Thymus (tissue), 11 donors: ENCODE results near the gene CDC42BPB. TPM values are rescaled to one million over a fixed set of nuclear protein-coding genes. Genes with fewer than 3 reads are reported as not detected.
"Not testable (repeated sequence)": the region's sequence is repeated elsewhere in the genome, so short reads cannot be mapped to it uniquely, and the experiment has no call there.

Experiments
- DNase-seq, 9 donors: peaks; one replicate each; pipeline ENCODE4 v3.0.0-alpha.2; 2013; ENCODE audit warnings: low spot score in 9 of 9, low read depth in 6 of 9, missing footprints in 1 of 9
- H3K27ac ChIP-seq, 2 donors: one replicate each; pipeline ENCODE4 v1.5.1; 2013; ENCODE audit warnings: control low read depth in 1 of 2, low read depth in 1 of 2, low read length in 1 of 2, mild to moderate bottlenecking in 1 of 2, moderate library complexity in 1 of 2
- H3K27me3 ChIP-seq, 2 donors: one replicate each; pipeline ENCODE4 v1.5.1; 2013; ENCODE audit warnings: low read length in 1 of 2; ENCODE audit not compliant: control insufficient read depth in 2 of 2, insufficient read depth in 1 of 2
- H3K36me3 ChIP-seq, 2 donors: one replicate each; pipeline ENCODE4 v1.5.1; 2013; ENCODE audit warnings: low read length in 1 of 2, mild to moderate bottlenecking in 1 of 2, moderate library complexity in 1 of 2; ENCODE audit not compliant: control insufficient read depth in 2 of 2, insufficient read depth in 2 of 2
- H3K4me1 ChIP-seq, 2 donors: one replicate each; pipeline ENCODE4 v1.5.1; 2013; ENCODE audit warnings: low read length in 2 of 2; ENCODE audit not compliant: control insufficient read depth in 2 of 2, insufficient read depth in 2 of 2
- H3K4me3 ChIP-seq, 2 donors: one replicate each; pipeline ENCODE4 v1.5.1; 2013; ENCODE audit warnings: low read length in 2 of 2, control low read depth in 1 of 2, mild to moderate bottlenecking in 1 of 2
- H3K9me3 ChIP-seq, 2 donors: one replicate each; pipeline ENCODE4 v1.5.1; 2013; ENCODE audit warnings: low read length in 1 of 2, mild to moderate bottlenecking in 1 of 2; ENCODE audit not compliant: control insufficient read depth in 2 of 2, insufficient read depth in 1 of 2
- WGBS: extraction: QIAGEN DNeasy Blood & Tissue Kit; methylation state at CpG from one replicate; pipeline ENCODE4 v1.1.7; 2013; 5-methylcytosine and 5-hydroxymethylcytosine counted together
- polyA plus RNA-seq: library from polyadenylated mRNA; stranded (reverse); fragments of 200-250 nt; gene quantifications from one replicate; pipeline ENCODE4 v1.2.3, GENCODE V29; 2013
- total RNA-seq: library from RNA; stranded (reverse); fragments of 120-200 nt; gene quantifications from one replicate; pipeline ENCODE4 v1.2.4, GENCODE V29; 2013
- donor health status: healthy.

CDC42BPB gene
- total and polyA plus RNA-seq, 2 donors, result 7.6 to 16.3 TPM

DNA sequence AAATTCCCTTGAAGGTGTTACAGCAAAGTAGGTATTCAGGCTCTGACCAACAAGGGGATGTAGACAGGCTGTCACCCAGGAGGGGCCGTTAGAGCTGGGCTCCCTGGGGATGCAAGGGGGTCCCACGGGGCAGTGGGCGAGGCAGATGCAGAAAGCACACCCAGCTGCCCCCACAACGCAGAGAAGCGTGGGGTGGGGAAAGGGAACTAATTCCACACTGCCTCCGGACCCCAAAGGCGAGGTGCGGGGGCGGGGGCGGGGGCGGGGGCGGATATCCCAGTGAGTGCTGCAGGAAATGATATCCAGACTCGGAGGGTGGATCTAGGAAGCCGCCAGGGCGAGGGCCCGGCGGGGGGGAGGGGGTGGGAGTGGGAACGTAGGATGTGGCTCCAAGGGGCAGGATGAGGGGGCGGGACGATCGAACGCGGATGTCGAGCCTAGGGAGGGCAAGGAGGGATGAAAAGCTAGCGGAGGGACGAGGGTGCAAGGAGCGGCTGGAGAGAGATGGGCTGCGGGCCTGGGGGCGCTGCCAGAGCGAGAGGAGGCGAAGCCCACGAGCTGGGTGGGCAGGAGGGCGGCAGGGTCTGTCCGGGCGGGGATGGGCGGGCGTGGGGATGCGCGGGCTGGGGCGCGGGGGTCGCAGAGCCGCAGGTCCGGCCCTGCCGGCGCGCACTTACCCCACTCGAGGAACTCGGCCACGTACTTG lies 874 bp downstream of the CDC42BPB start:
- Histone ChIP-seq H3K4me1 (no peaks in the 10 kb centered on the region), H3K9me3 (no peaks in the 10 kb centered on the region), H3K27ac (peak overlapping the region in 1 of 2 donors; percentile 58), H3K36me3 (no peaks in the 10 kb centered on the region), H3K4me3 (peak overlapping the region in 1 of 2 donors; percentile 56), H3K27me3 (peaks cover 51 to 71% of the 10 kb centered on the region in 2 donors)
- DNase-seq, result no peak
- WGBS, result 10% methylated on average over 50 of the region's 50 CpGs

DNA sequence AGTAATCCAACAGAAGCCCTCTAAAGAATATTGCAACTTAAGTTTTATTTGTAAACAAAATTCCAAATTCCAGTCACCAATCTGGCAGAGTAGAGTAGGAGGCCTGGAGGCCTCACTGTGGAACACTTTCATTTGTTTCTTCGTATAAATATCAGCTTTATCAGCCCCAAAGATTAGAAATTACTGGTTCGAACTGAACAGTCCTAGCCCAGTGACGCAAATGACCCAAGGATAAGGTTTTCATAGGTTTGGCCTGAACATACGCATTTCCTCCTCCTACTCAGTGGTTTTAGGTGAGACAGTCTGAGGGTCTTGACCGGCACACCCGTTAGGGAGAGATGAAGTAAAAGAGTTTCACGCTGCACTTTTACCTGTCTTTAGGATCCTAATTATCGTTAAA lies 1.7 kb downstream of the CDC42BPB start:
- Histone ChIP-seq H3K27ac (no peak overlapping the region), H3K4me1 (no peaks in the 10 kb centered on the region), H3K27me3 (peaks cover 51 to 71% of the 10 kb centered on the region in 2 donors), H3K9me3 (no peaks in the 10 kb centered on the region), H3K36me3 (no peaks in the 10 kb centered on the region), H3K4me3 (no peak overlapping the region)
- WGBS, result 95% methylated on average over 8 of the region's 8 CpGs
- DNase-seq, result no peak

DNA sequence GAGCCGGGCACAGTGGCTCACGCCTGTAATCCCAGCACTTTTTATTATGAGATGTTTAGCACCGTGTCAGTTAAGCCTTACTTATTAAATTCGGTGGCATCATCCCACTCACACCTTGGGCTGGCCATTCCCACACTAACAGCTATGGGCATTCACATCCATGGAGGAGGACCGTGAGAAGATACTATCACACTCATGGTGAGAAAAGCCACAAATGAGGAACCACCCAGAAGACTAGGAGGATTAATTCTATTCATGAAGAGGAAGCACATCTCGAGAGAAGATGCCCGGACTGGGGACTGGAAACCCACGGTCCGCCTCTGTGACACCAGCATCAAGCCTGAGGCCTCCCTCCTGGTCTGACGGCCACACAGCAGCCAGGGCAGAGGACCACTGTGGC lies 4.9 kb downstream of the CDC42BPB start:
- Histone ChIP-seq H3K36me3 (no peaks in the 10 kb centered on the region), H3K9me3 (no peaks in the 10 kb centered on the region), H3K4me3 (no peak overlapping the region), H3K4me1 (no peaks in the 10 kb centered on the region), H3K27ac (no peak overlapping the region), H3K27me3 (peaks cover 24 to 45% of the 10 kb centered on the region in 2 donors)
- DNase-seq, result no peak
- WGBS, result 49% methylated on average over 10 of the region's 10 CpGs

DNA sequence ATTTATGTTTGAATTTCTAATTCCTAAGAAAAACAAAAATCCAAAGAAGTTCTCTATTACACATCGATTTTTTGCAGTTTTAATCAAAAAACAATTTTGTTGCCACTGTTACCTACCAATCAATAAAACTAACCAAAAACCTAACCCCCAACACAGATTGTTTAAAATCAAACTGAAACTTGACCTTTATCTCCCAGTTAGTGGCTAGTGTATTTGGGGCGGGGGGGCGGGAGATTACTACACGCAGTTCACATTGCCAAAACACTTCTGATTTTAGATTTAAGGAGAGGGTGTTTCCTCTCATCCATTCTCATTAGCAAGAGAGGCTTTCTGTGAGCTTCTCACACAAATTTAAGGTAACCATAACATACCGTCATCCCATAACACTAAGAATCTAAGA lies 6.4 kb downstream of the CDC42BPB start:
- Histone ChIP-seq H3K36me3 (no peaks in the 10 kb centered on the region), H3K27ac (no peak overlapping the region), H3K4me1 (no peaks in the 10 kb centered on the region), H3K27me3 (peaks cover 9 to 36% of the 10 kb centered on the region in 2 donors), H3K4me3 (no peak overlapping the region), H3K9me3 (no peaks in the 10 kb centered on the region)
- WGBS, result 95% methylated on average over 5 of the region's 5 CpGs
- no peak for DNase-seq

DNA sequence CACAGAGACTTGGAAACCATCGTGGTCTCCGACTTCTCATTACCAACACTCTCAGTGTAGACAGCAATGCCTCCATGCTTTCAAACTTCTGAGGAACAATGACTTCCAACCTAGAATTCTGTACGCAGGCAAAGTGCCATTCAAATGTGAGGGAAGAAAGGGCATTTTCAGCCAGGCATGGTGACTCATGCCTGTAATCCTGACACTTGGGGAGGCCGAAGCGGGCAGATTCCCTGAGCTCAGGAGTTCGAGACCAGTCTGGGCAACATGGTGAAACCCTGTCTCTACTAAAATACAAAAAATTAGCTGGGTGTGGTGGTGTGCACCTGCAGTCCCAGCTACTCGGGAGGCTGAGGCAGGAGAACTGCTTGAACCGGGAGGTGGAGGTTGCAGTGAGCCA lies 9.9 kb downstream of the CDC42BPB start:
- H3K4me1 ChIP-seq, result not testable (repeated sequence)

DNA sequence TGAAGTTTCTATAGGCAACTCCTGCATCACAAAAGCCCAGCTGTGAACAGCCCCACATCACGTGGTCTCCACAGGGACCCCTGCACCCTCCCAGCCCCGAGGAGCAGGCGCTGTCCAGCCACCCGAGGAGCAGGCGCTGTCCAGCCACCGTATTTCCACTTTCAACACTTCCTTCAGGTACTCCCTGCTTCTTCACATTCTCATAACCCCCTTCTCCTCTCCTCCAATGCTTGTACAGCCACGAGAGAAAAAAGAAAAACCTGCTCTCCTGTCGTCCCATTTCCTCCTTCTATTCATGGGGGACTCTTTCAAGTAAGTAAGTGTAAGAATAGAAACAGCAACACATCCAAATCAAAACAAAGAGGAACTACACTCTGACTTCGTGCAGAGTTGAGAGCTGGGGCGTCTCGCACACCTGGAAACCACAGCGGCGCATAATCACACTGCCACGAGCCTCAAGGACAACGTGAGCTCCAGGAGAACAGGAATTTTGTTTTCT lies 11.9 kb downstream of the CDC42BPB start:
- H3K4me1 ChIP-seq, result peaks cover 0 to 2% of the 10 kb centered on the region in 2 donors
- H3K27me3 ChIP-seq, result peaks cover 0 to 9% of the 10 kb centered on the region in 2 donors
- no peak overlapping the region for H3K4me3 ChIP-seq
- no peaks in the 10 kb centered on the region for H3K36me3 ChIP-seq
- WGBS, result 4% methylated on average over 15 of the region's 15 CpGs
- DNase-seq, result peak in 1 of 9 donors; percentile 19
- H3K27ac ChIP-seq, result no peak overlapping the region
- H3K9me3 ChIP-seq, result peaks cover 0 to 5% of the 10 kb centered on the region in 2 donors

More for the DNA sequence above, 9.9 kb downstream of the CDC42BPB start:
- not testable (repeated sequence) for H3K36me3 ChIP-seq, DNase-seq, H3K4me3 ChIP-seq, H3K27ac ChIP-seq, H3K9me3 ChIP-seq
- peaks cover 0 to 19% of the 10 kb centered on the region in 2 donors for H3K27me3 ChIP-seq
- WGBS, result 98% methylated on average over 8 of the region's 8 CpGs

DNA sequence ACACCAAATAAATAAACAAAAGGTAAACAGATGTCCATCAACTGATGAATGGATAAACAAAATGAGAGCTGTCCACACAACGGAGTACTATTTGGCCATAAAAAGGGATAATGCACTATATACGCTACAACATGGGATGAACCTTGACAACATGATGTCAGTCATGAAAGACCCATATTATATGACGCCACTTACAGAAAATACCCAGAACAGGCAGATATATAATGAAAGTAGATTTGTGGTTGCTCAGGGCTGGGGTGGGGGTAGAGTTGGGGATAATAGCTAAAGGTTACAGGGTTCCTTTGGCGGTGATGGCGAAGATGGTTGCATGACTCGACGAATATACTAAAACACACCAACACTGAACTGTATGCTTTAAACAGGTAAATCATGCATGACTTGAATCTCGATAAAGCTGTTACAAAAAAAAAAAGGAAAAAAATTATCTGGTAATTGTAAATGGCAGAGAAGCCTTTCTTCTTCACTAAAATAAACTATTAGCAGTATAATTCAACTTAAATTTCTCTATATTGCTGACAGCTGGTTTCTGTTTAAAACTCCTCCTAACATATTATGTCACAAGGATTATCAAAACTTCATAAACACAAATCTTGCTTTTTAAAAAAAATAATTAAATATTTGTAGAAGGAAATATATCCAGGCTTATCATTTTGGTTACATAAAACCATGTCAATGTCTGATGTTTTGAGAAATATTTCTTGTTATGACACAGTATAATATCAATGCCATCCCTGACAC lies 13.9 kb downstream of the CDC42BPB start:
- no peak overlapping the region for H3K27ac ChIP-seq
- peaks cover 0 to 5% of the 10 kb centered on the region in 2 donors for H3K9me3 ChIP-seq

DNA sequence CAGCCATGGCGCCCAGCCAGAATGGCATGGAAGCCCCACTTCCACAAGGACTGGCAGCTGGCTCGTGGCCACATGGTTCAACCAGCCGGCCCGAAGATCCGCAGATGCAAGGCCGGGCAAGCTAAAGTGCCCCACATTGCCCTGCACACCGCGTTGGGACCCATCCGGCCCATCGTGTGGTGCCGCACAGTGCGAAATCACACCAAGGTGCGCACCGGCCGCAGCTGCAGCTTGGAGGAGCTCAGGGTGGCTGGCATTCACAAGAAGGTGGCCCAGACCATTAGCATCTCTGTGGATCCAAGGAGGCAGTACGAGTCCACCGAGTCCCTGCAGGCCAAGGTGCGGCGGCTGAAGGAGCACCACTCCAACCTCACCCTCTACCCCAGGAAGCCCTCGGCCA lies 15.9 kb downstream of the CDC42BPB start:
- H3K9me3 ChIP-seq, result peaks cover 0 to 5% of the 10 kb centered on the region in 2 donors
- no peak overlapping the region for H3K27ac ChIP-seq
- H3K36me3 ChIP-seq, result no peaks in the 10 kb centered on the region
- WGBS, result 98% methylated on average over 20 of the region's 20 CpGs
- H3K4me3 ChIP-seq, result no peak overlapping the region
- peaks cover 0 to 2% of the 10 kb centered on the region in 2 donors for H3K4me1 ChIP-seq
- H3K27me3 ChIP-seq, result peaks cover 0 to 8% of the 10 kb centered on the region in 2 donors
- DNase-seq, result no peak

More for the DNA sequence above, 13.9 kb downstream of the CDC42BPB start:
- Histone ChIP-seq H3K4me1 (peaks cover 0 to 2% of the 10 kb centered on the region in 2 donors), H3K4me3 (no peak overlapping the region), H3K27me3 (peaks cover 0 to 8% of the 10 kb centered on the region in 2 donors), H3K36me3 (no peaks in the 10 kb centered on the region)
- no peak for DNase-seq
- WGBS, result 97% methylated on average over 8 of the region's 8 CpGs

DNA sequence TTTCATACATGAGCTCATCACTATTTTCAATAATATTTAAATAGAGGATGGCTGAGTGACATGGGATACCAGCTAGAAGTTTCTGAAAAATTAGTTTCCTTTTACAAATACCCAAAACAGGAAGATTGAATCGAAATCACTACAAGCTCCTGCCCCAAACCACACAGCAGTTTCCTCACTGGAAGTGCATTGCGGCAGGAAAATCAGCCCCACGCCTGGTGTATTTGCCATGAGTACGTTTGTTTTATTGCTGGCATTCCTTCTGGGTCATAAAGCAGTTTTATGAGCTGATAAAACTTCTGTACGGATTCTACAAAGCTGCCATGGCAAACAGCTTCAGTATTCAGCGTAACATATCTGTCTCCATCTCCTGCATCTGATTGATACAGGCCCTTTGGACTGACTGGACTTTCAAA lies 23.7 kb downstream of the CDC42BPB start:
- WGBS, result 45% methylated on average over 6 of the region's 6 CpGs
- H3K36me3 ChIP-seq, result no peaks in the 10 kb centered on the region
- no peaks in the 10 kb centered on the region for H3K27me3 ChIP-seq
- H3K4me3 ChIP-seq, result no peak overlapping the region
- H3K27ac ChIP-seq, result no peak overlapping the region
- H3K4me1 ChIP-seq, result no peaks in the 10 kb centered on the region
- DNase-seq, result no peak
- H3K9me3 ChIP-seq, result no peaks in the 10 kb centered on the region
